ENCODE measurements around the gene TBX3. TPM values are rescaled to one million over a fixed set of nuclear protein-coding genes. Genes with fewer than 3 reads are reported as not detected.

The TBX3 gene
- total and polyA plus RNA-seq, 4 donors, result 5.8 to 26.8 (median 17.6) TPM

- WGBS, result 2% methylated on average over 46 of the region's 46 CpGs
- TF ChIP-seq RAD21 (IDR thresholded peaks at IDR 0.05), result peak; percentile 84 to 87
- peak; percentile 51 for TF ChIP-seq MAX (IDR thresholded peaks at IDR 0.05)
- peak; percentile 47 for TF ChIP-seq NR2F2 (IDR thresholded peaks at IDR 0.05)
- TF ChIP-seq FOXA2 (IDR thresholded peaks at IDR 0.05), result peak; percentile 42
- TF ChIP-seq, protein P1, sequence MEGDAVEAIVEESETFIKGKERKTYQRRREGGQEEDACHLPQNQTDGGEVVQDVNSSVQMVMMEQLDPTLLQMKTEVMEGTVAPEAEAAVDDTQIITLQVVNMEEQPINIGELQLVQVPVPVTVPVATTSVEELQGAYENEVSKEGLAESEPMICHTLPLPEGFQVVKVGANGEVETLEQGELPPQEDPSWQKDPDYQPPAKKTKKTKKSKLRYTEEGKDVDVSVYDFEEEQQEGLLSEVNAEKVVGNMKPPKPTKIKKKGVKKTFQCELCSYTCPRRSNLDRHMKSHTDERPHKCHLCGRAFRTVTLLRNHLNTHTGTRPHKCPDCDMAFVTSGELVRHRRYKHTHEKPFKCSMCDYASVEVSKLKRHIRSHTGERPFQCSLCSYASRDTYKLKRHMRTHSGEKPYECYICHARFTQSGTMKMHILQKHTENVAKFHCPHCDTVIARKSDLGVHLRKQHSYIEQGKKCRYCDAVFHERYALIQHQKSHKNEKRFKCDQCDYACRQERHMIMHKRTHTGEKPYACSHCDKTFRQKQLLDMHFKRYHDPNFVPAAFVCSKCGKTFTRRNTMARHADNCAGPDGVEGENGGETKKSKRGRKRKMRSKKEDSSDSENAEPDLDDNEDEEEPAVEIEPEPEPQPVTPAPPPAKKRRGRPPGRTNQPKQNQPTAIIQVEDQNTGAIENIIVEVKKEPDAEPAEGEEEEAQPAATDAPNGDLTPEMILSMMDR (IDR thresholded peaks at IDR 0.05; ENCODE audit: low read depth, low read length, missing input control), result peak; percentile 78
- peak; percentile 37 to 59 for TF ChIP-seq HNF4A (conservative IDR thresholded peaks at IDR 0.05)
- TF ChIP-seq ZBTB33 (IDR thresholded peaks at IDR 0.05), result peak; percentile 51
- TF ChIP-seq EGR1 (IDR thresholded peaks at IDR 0.05; ENCODE audit: low read depth in 2 of 2), result no peak
- TF ChIP-seq JUND (IDR thresholded peaks at IDR 0.05), result peak in 1 of 2 donors; percentile 45
- TF ChIP-seq TAF1 (conservative IDR thresholded peaks at IDR 0.05), result peak; percentile 68
- peak; percentile 63 for TF ChIP-seq SP1 (IDR thresholded peaks at IDR 0.05)
- no peak for TF ChIP-seq FOXA1 (IDR thresholded peaks at IDR 0.05)
- TF ChIP-seq ATF3 (IDR thresholded peaks at IDR 0.05), result peak; percentile 49
- peak; percentile 58 to 76 for TF ChIP-seq RXRA (IDR thresholded peaks at IDR 0.05)
- peak; percentile 72 for TF ChIP-seq REST (IDR thresholded peaks at IDR 0.05)
- no peak for TF ChIP-seq HNF4G (IDR thresholded peaks at IDR 0.05)
- peak; percentile 94 for TF ChIP-seq YY1 (IDR thresholded peaks at IDR 0.05)
- no peak for TF ChIP-seq GABPA (IDR thresholded peaks at IDR 0.05 in 1 of 2, conservative IDR thresholded peaks at IDR 0.05 in 1 of 2)
- Histone ChIP-seq H3K4me3 (ENCODE audit: low read depth in 1 of 3, low read length in 3 of 3) (peak overlapping the region; percentile 48 to 70 (median 66)), H3K9me3 (ENCODE audit: control insufficient read depth in 4 of 4, low read length in 3 of 4) (no peaks in the 10 kb centered on the region), H3K36me3 (ENCODE audit: control insufficient read depth in 4 of 4, insufficient read depth in 3 of 4, low read depth in 1 of 4, low read length in 3 of 4) (peaks cover 0 to 9% (median 3%) of the 10 kb centered on the region in 4 donors), H3K27ac (ENCODE audit: low read depth in 1 of 2, low read length in 2 of 2) (peak overlapping the region; percentile 79 to 87), H3K4me1 (ENCODE audit: control insufficient read depth in 4 of 4, insufficient read depth in 4 of 4, low read length in 3 of 4) (peaks cover 3 to 35% (median 15%) of the 10 kb centered on the region in 4 donors), H3K9ac (ENCODE audit: low read depth in 1 of 2, low read length in 2 of 2) (peak overlapping the region in 1 of 2 donors; percentile 74), H3K27me3 (ENCODE audit: control insufficient read depth in 4 of 4, insufficient read depth in 4 of 4, low read length in 3 of 4) (peaks cover 0 to 4% (median 0%) of the 10 kb centered on the region in 4 donors)
- DNase-seq (ENCODE audit: low spot score), result peak; percentile 62
Measured at GRCh38 chr12:114668151-114668885, 15.7 kb downstream of the TBX3 start.

Measured in liver (tissue), 9 donors.